Mammary epithelial cell (primary cell): ENCODE measurements around the gene DDX10.

ENCODE experiments used
- CTCF ChIP-seq, 2 donors: IDR thresholded peaks in 1 of 2; conservative IDR thresholded peaks in 1 of 2; 2 replicates each; pipeline ENCODE4 v1.5.1; 2011 to 2012; ENCODE audit warnings: inconsistent platforms in 2 of 2, low read length in 2 of 2, mild to moderate bottlenecking in 2 of 2, control low read depth in 1 of 2, low read depth in 1 of 2; ENCODE audit not compliant: insufficient read depth in 1 of 2; ENCODE audit errors: extremely low read depth in 1 of 2
- EZH2 ChIP-seq: IDR thresholded peaks from 2 replicates; pipeline ENCODE4 v1.6.1; 2012; ENCODE audit warnings: low read length, inconsistent platforms, borderline replicate concordance

GRCh38 chr11:108663154-108663877 is 1.6 kb upstream of the DDX10 start:
- no peak for TF ChIP-seq EZH2
- no peak for TF ChIP-seq CTCF (conservative IDR thresholded peaks at IDR 0.05 in 1 of 2, IDR thresholded peaks at IDR 0.05 in 1 of 2; ENCODE audit: extremely low read depth in 1 of 2, insufficient read depth in 1 of 2, low read depth in 1 of 2, low read length in 2 of 2)
